IMR-90 (cell line): ENCODE data around the gene KRTAP10-11.
"Not testable (repeated sequence)": the region's sequence is repeated elsewhere in the genome, so short reads cannot be mapped to it uniquely, and the experiment has no call there.

Source experiments
- CHD1 ChIP-seq: IDR thresholded peaks from 2 replicates; pipeline ENCODE4 v1.6.1; 2012; ENCODE audit warnings: low read depth, low read length, improper control_type of control experiment
- CTCF ChIP-seq: conservative IDR thresholded peaks from 2 replicates; pipeline ENCODE4 v1.5.1; 2012; ENCODE audit warnings: mild to moderate bottlenecking, low read depth, low read length, improper control_type of control experiment
- FOS ChIP-seq: fragments of 150-350 bp; IDR thresholded peaks from 2 replicates; pipeline ENCODE4 v1.6.1; 2016; ENCODE audit warnings: low read depth, low read length
- MAZ ChIP-seq: IDR thresholded peaks from 2 replicates; pipeline ENCODE4 v1.6.1; 2012; ENCODE audit warnings: low read depth, mild to moderate bottlenecking, low read length, improper control_type of control experiment, moderate library complexity, borderline replicate concordance
- POLR2A ChIP-seq: IDR thresholded peaks from 2 replicates; pipeline ENCODE4 v1.6.1; 2012; ENCODE audit warnings: mild to moderate bottlenecking, low read depth, low read length
- RAD21 ChIP-seq: IDR thresholded peaks from 2 replicates; pipeline ENCODE4 v1.6.1; 2012; ENCODE audit warnings: low read length, improper control_type of control experiment
- RFX5 ChIP-seq: IDR thresholded peaks from 2 replicates; pipeline ENCODE4 v1.8.0; 2012; ENCODE audit warnings: low read depth, mild to moderate bottlenecking, low read length, moderate library complexity
- USF2 ChIP-seq: fragments of 150-350 bp; IDR thresholded peaks from 2 replicates; pipeline ENCODE4 v1.6.1; 2017; ENCODE audit warnings: mild to moderate bottlenecking, antibody characterized with exemption, low read length, low read depth

- not testable (repeated sequence) for TF ChIP-seq POLR2A, MAZ, CTCF, FOS, RAD21, USF2, CHD1, RFX5
Measured at GRCh38 chr21:44638506-44639330, 7.5 kb upstream of the KRTAP10-11 start.
